HUDEP-2 (cell line): ENCODE results near the gene ZNF473.
"Not testable (repeated sequence)": the region's sequence is repeated elsewhere in the genome, so short reads cannot be mapped to it uniquely, and the experiment has no call there.

Source experiments
- DNase-seq, 76 experiments: peaks; one replicate each; lab custom pipeline; 2025; ENCODE audit not compliant: unreplicated experiment in 76 of 76; lab: John Stamatoyannopoulos, UW

ZNF473 gene

GRCh38 chr19:50046649-50047503 lies 21.1 kb downstream of the ZNF473 start:
- DNase-seq: peak in 4 of 76 experiments; percentile 9 to 31 (median 14)

- no peak for DNase-seq
These were observed 21.9 kb downstream of the ZNF473 start for GRCh38 chr19:50047671-50048070.

- peak in 12 of 76 experiments; percentile 2 to 26 (median 19) for DNase-seq
These were observed 24.8 kb downstream of the ZNF473 start for GRCh38 chr19:50050406-50051227.

GRCh38 chr19:50051228-50051895 lies 25.6 kb downstream of the ZNF473 start:
- not testable (repeated sequence) for DNase-seq

GRCh38 chr19:50051964-50052363 lies 26.2 kb downstream of the ZNF473 start:
- DNase-seq: no peak

- DNase-seq: no peak
These were observed 27.3 kb downstream of the ZNF473 start for GRCh38 chr19:50053119-50053518.

GRCh38 chr19:50058425-50058824 lies 32.6 kb downstream of the ZNF473 start:
- no peak for DNase-seq

- no peak for DNase-seq
These were observed 33.2 kb downstream of the ZNF473 start for GRCh38 chr19:50059045-50059444.

GRCh38 chr19:50060107-50060506 lies 34.3 kb downstream of the ZNF473 start:
- DNase-seq: no peak

- no peak for DNase-seq
These were observed 35.8 kb downstream of the ZNF473 start for GRCh38 chr19:50061650-50062049.

GRCh38 chr19:50065938-50066337 lies 40.1 kb downstream of the ZNF473 start:
- DNase-seq: no peak

- no peak for DNase-seq
These were observed 41.8 kb downstream of the ZNF473 start for GRCh38 chr19:50067575-50067974.

- not testable (repeated sequence) for DNase-seq
These were observed 42.6 kb downstream of the ZNF473 start for GRCh38 chr19:50068382-50068781.

GRCh38 chr19:50075076-50075475 lies 49.3 kb downstream of the ZNF473 start:
- not testable (repeated sequence) for DNase-seq

- DNase-seq: not testable (repeated sequence)
These were observed 50.0 kb downstream of the ZNF473 start for GRCh38 chr19:50075644-50076372.

GRCh38 chr19:50076581-50077355 lies 51.0 kb downstream of the ZNF473 start:
- DNase-seq: not testable (repeated sequence)

- DNase-seq: not testable (repeated sequence)
These were observed 53.2 kb downstream of the ZNF473 start for GRCh38 chr19:50079014-50079413.

- not testable (repeated sequence) for DNase-seq
These were observed 58.6 kb downstream of the ZNF473 start for GRCh38 chr19:50084440-50084839.

- DNase-seq: not testable (repeated sequence)
These were observed 61.3 kb downstream of the ZNF473 start for GRCh38 chr19:50087153-50087552.
